BJ (cell line): Measurements from ENCODE around the gene RSAD2. TPM values are rescaled to one million over a fixed set of nuclear protein-coding genes. Genes with fewer than 3 reads are reported as not detected.

ENCODE experiments used
- CTCF ChIA-PET: fragments of 350-600 bp; formaldehyde crosslinking; extraction: SDS; loops from one replicate; lab custom pipeline; 2021; ENCODE audit warnings: antibody characterized with exemption, inconsistent platforms; lab: Yijun Ruan, JAX
- POLR2A ChIA-PET: fragments of 300-600 bp; sonication (Branson Sonifier 250); formaldehyde crosslinking; extraction: SDS; loops from one replicate; lab custom pipeline; 2021; ENCODE audit warnings: antibody characterized with exemption; lab: Charles Lee
- DNase-seq: peaks from one replicate; pipeline ENCODE4 v3.0.0-alpha.2; 2011; ENCODE audit warnings: low read depth
- H3K27me3 ChIP-seq: 2 replicates; pipeline ENCODE4 v1.6.0; 2011; ENCODE audit warnings: low read length; ENCODE audit not compliant: control insufficient read depth, insufficient read depth
- H3K36me3 ChIP-seq: 2 replicates; pipeline ENCODE4 v1.5.1; 2011; ENCODE audit warnings: low read length; ENCODE audit not compliant: control insufficient read depth, insufficient read depth
- H3K4me3 ChIP-seq: 2 replicates; pipeline ENCODE4 v1.5.1; 2011; ENCODE audit warnings: low read depth, mild to moderate bottlenecking, control low read depth, low read length
- polyA plus RNA-seq: library from polyadenylated mRNA; depleted of rRNA; stranded (reverse); fragments of >200 nt; gene quantifications from 2 replicates; pipeline ENCODE4 v1.2.3, GENCODE V29; 2011
- TF ChIP-seq, protein P1 (sequence below): IDR thresholded peaks from 2 replicates; pipeline ENCODE4 v1.5.1; 2011; ENCODE audit warnings: low read depth, mild to moderate bottlenecking, control low read depth, inconsistent platforms, low read length, moderate library complexity; ENCODE audit not compliant: insufficient read depth

RSAD2 gene
- polyA plus RNA-seq, 1 experiment = 0.05 TPM

DNA sequence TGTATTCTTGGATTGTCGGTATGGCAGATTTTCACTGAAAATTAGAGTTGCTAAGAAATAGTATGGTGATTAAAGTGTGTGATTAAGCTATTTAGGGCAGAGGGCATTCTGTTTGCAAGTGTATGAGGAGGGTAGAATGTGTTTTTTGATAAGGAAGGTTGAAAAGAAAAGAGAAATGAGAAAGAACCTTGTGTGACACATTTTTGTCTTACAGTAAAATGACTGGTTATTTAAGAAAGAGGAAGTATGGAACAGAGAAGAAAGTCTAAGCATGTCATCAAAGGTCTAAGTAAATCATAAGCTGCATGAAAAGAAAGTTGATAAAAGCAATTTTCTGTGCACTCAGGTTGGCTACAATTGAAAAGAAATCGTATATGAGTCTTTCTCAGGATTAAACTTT lies 5.2 kb upstream of the RSAD2 start:
- TF ChIP-seq, protein P1, sequence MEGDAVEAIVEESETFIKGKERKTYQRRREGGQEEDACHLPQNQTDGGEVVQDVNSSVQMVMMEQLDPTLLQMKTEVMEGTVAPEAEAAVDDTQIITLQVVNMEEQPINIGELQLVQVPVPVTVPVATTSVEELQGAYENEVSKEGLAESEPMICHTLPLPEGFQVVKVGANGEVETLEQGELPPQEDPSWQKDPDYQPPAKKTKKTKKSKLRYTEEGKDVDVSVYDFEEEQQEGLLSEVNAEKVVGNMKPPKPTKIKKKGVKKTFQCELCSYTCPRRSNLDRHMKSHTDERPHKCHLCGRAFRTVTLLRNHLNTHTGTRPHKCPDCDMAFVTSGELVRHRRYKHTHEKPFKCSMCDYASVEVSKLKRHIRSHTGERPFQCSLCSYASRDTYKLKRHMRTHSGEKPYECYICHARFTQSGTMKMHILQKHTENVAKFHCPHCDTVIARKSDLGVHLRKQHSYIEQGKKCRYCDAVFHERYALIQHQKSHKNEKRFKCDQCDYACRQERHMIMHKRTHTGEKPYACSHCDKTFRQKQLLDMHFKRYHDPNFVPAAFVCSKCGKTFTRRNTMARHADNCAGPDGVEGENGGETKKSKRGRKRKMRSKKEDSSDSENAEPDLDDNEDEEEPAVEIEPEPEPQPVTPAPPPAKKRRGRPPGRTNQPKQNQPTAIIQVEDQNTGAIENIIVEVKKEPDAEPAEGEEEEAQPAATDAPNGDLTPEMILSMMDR = no peak
- CTCF ChIA-PET = no interaction called here
- DNase-seq = no peak
- H3K4me3 ChIP-seq = no peak overlapping the region
- POLR2A ChIA-PET = no interaction called here
- H3K27me3 ChIP-seq = no peaks in the 10 kb centered on the region
- no peaks in the 10 kb centered on the region for H3K36me3 ChIP-seq

DNA sequence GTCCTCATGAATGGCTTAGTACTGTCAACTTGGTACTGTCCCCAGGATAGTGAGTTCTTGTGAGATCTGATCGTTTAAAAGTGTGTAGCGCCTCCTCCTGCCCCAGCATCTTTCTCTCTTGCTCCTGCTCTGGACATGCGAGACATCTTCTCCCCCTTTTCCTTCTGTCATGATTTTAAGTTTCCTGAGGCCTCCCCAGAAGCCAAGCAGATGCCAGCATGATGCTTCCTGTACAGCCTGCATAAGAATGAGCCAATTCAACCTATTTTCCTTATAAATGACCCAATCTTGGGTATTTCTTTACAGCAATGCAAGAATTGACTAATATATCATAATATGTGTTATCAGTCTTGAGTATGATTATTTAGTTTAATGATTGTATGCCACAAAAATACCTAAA lies 3.5 kb upstream of the RSAD2 start:
- no peak for DNase-seq
- CTCF ChIA-PET = no interaction called here
- Histone ChIP-seq H3K4me3 (no peak overlapping the region), H3K27me3 (peaks cover 1% of the 10 kb centered on the region; the same call in 1 of the 2 replicates), H3K36me3 (no peaks in the 10 kb centered on the region)
- POLR2A ChIA-PET = no interaction called here
- TF ChIP-seq, protein P1 = no peak

DNA sequence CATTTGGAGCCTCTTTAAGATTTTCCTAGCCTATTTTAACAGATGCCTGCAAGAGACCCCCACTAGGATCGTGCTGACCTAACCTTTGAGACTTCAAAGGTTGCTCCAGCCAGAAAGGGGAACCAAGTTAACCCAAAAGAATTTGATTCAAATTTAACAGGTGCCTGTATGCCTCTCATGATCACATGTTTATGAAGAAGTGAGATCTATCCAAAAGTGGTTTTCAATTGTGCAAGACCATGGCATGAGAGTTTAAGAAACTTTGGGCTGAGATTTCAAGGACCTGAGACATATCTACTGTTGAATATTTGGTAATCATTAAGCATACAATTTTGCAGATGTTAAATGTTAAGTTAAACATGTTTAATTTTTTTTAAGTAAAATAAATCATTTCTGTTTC lies 1.3 kb upstream of the RSAD2 start:
- H3K36me3 ChIP-seq = no peaks in the 10 kb centered on the region
- H3K27me3 ChIP-seq = peaks cover 1% of the 10 kb centered on the region; the same call in 1 of the 2 replicates
- DNase-seq = no peak
- POLR2A ChIA-PET = no interaction called here
- TF ChIP-seq, protein P1 = no peak
- no peak overlapping the region for H3K4me3 ChIP-seq
- CTCF ChIA-PET = interaction anchor here (0.6 to 1.0 kb wide), 2 partner anchors 21 to 1331 kb away, joined by 3 to 4 read pairs; no protein-coding TSS in a partner anchor

DNA sequence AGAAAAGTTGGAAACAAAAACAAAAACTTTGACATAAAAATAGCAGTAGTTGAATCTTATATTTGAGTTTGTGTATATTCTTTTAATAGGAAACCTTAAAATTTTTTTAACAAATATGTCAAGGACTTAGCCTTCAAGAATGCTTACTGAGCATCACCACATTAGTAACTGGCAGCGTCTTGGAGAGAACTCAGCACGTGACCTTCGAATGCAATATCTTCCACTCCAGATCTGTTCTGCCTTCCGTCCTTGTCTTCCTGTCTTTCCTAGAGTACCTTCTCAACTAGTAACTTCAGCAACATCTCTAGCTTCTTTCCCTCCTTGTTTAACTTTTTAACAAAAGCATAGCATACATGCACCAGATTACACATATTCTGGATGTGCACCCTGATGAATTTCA lies 972 bp downstream of the RSAD2 start:
- Histone ChIP-seq H3K27me3 (peaks cover 1% of the 10 kb centered on the region; the same call in 1 of the 2 replicates), H3K4me3 (no peak overlapping the region), H3K36me3 (no peaks in the 10 kb centered on the region)
- no peak for DNase-seq
- TF ChIP-seq, protein P1 = no peak
- CTCF ChIA-PET = interaction anchor here (0.7 kb wide), 1 partner anchor 29 kb away, joined by 3 read pairs; no protein-coding TSS in a partner anchor
- POLR2A ChIA-PET = no interaction called here

DNA sequence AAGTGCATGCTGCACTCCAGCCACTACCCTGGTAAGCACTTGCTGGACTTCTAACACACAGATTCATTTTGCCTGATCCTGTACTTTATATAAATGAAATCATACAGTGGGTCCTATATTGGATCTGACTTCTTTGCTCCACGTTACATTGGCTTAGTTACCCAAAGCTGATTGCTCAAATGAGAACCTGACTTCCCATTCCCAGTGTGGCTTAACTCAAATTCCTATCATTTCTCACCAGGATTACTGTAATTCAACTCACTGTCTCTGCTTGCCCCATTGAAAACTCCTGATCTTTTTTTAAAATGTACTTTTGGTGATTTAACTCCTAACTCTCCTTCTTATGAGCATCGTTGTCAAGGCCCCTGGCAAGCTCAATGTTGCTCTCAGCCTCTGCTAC lies 1.4 kb downstream of the RSAD2 start:
- no peaks in the 10 kb centered on the region for H3K36me3 ChIP-seq
- H3K27me3 ChIP-seq = peaks cover 1% of the 10 kb centered on the region; the same call in 1 of the 2 replicates
- H3K4me3 ChIP-seq = no peak overlapping the region
- no peak for DNase-seq
- CTCF ChIA-PET = no interaction called here
- TF ChIP-seq, protein P1 = no peak
- POLR2A ChIA-PET = no interaction called here
